Stimulated activated naive CD4-positive, alpha-beta T cell treated with Interleukin-2 at 50 U/mL for 16 hours (primary cell): ENCODE data around the gene CLEC11A.

Source experiments
- DNase-seq: peaks from one replicate; lab custom pipeline; 2025; lab: John Stamatoyannopoulos, UW

Gene CLEC11A

DNA sequence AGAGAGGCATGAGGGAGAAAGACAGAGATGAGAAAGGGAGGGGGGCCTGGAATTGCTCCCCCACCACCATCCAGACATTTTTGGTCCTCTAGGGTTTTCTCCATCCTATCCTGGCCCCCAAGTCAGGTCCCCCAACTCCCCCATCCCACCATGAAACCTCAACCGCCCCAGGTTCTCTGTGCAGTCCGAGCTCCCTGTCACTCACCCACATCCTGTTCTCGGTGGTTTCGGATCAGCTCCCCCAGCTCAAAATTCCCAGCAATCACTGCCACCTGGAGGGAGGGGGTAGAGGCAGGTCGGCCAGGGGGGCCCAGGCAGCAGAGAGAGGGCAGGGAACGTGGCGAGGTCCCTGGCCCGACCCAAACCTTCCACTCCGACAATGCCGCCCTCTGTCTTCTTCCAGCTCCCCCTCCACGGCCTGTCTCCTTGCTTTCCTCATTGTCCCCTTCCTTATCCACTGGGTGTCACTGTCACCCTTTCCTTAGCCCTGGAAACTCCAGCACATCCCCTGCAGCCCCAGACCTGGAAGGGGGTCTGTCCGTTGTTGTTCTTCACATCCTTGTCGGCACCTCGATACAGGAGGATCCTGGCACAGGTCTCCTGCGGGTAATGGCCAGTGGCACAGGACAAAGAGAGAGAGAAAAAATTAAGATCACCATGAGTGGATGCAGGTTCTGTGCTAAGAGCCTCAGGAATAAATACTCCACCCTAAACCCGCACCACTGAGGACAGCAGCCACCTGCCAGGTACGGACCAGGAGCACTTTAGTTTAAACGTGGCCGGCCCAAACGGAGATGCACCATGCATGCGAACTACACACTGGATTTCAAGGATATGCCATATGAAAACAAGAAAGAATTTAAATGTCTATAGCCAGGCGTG, 19.0 kb upstream of the CLEC11A start:
- no peak for DNase-seq

DNA sequence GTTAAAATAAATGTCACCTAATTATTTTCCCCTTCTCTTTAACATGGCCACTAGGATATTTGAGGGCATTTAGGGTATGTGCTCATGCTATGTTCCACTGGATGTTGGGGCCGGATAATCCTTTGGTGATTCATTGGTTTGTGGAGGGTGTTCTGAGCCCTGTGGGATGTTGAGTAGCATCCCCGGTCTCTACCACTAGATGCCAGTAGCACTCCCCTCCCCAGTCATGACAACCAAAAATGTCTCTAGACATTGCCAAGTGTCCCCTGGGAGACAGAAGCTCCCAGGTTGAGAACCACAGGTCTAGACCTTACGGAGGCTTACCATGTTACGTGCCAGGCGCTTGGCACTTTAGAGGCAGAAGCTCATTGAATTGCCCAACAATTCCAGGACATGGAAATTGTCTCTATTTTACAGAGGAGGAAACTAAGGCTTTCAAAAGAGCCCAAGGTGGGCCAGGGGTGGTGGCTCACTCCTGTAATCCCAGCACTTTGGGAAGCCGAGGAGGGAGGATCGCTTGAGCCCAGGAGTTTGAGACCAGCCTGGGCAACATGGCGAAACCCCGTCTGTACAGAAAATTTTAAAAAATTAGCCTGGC, 17.6 kb upstream of the CLEC11A start:
- no peak for DNase-seq

- DNase-seq: no peak
These were observed 16.8 kb upstream of the CLEC11A start for GRCh38 chr19:50706387-50706786.

GRCh38 chr19:50708179-50708879, 14.8 kb upstream of the CLEC11A start:
- no peak for DNase-seq

- no peak for DNase-seq
These were observed 13.1 kb upstream of the CLEC11A start for GRCh38 chr19:50710094-50710493.

DNA sequence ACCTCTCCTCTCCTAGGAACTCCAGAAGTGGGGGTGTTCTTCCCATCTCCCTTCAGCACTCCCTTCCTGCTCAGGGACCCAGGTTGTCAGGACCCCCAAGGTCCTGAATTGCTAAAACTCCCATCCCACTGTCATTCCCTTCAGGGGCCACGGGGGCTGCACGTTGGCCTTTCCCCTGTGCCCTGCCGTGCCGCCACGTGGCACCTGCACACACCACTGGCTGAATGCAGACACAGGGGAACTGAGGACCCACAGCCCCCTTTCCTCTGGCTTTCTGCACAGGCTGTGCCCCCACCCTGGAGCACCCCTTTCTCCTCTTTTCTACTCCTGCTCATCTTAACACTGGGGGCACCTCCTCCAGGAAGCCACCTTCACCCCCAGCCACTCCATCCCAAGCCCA, 12.6 kb upstream of the CLEC11A start:
- DNase-seq: no peak

- DNase-seq: no peak
These were observed 12.0 kb upstream of the CLEC11A start for GRCh38 chr19:50711196-50711595.

- DNase-seq: no peak
These were observed 11.4 kb upstream of the CLEC11A start for GRCh38 chr19:50711805-50712204.

DNA sequence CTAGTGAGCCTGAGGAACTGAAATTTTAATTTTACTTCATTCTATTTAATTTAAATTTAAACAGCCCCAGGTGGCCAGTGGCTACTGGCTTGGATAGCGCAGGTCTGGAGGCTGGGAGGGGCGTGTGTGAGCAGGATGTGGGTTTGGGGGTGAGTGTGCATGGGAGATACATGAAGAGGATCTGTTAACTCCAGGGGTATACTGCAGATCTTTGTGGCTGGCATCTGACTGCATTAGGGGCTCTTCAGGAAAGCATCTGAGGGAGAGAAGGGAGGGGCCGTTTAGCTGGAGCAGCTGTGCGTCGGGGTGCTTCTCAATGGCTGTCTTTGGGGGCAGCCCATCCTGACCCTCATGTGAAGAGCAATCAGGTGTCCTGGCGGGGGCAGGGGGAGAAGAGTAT, 10.3 kb upstream of the CLEC11A start:
- DNase-seq: no peak

- DNase-seq: no peak
These were observed 9.5 kb upstream of the CLEC11A start for GRCh38 chr19:50713556-50714236.

DNA sequence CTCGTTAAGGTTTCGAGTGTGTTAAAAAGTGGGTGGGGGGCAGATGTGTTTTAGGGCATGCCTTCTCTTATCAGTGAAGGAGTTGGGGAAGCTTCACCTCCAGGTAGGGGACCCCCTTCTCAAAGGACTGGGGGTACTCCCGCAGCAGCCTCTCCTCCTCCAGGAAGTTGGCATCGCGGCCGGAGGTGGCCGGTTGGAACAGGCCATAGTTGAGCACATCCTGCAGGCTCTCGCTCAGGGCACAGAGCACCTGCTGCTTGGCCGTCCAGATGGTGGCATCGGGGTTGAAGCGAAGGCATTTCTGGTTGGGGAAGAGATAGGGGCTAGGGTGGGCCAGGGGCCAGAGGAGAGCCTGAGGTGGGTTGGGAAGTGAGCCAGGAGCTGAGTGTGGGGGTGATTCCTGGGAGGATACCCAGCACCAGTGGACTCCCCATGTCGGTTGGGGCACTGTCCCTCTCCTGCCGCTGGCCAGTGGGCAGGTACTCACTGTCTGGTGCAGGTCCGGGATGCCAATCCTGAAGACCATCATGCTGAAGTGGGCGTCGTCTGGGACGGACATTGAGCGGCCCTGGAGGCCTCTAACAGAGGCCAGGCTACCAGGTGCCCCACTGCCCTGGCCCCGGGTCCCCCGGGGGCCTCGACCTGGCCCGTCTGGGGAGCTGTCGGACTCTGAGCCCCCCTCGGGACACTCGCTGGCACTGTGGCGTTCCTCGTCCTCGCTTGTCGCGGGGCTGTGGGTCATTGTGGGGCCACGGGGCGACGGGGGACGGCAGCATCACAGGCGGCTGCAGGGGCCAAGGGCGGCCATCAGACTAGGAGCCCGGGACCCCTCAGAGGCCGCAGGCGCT, 6.8 kb upstream of the CLEC11A start:
- no peak for DNase-seq

- no peak for DNase-seq
These were observed 6.0 kb upstream of the CLEC11A start for GRCh38 chr19:50717026-50717723.

DNA sequence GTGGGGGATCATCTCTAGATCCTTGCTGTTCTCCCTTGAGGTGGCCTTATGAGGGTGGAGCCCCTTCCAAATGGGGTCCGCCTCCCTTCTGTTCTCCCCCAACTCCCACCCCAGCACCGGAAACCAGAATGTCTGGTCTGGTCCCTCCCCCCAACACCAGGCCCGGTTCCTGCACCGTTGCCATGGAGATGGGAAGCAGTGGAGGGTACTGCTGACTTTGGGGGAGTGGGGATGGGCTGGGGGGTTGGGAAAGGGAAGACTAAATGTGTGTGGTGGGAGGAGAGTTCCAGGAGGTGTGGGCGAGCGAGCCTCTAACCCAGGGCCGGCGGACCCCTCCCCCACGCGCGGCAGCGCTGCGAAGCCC, 5.3 kb upstream of the CLEC11A start:
- no peak for DNase-seq

DNA sequence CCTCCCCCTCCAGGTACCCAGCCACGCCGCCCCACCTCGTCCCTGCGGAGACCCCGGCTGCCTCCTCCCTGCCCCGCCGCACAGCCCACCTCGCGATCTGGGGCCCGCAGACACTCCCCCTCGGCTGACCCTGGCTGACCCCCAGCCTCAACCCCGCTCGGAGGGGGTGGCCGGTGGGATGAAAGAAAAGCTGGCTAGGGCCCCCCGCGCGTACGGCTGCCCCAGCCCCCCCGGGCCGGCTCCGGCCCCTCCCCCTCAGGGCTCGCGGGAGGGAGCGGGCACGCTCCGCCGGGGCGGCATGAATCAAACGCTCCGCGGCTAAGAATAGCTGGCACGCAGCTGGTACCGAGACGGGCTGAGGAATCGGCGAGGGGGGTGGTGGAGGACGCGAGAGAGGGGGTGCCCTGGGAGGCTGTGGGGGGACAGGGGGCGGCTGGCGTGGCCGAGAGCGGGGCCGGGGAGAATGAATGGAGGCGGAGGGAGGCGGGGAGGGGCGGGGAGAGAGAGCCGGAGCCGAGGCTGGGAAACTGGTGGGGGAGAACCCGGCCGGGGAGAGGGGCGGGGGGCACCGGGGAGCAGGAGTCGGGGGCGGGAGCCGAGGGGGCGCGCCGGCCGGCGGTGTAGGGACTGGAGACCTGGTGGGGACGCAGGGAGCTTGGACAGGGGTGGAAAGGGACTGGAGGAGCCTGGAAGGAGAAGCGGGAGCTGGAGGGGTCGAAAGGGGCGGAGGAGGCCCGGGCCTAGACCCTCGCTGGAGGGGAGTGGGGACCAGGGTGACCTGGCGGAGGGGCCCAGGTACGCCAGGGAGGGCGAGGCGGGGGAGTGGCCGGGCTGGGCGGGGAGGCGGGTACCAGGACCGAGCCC, 4.7 kb upstream of the CLEC11A start:
- DNase-seq: no peak

DNA sequence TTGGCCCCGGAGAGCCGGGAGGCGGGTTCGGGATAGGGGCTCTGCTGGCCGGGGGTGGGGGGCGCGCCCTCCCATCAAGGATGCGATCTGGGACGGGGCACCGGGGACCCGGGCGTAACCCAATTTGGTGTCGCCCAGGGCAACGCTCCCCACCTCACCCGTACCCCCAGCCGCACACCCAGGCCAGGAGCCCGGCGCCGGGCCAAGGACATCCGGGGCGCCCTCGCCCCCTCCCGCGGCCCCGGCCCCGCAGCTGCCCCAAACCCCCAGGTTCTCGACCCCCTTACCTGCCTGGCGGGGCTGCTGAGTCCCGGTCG, 4.1 kb upstream of the CLEC11A start:
- DNase-seq: no peak

GRCh38 chr19:50719566-50719965, 3.6 kb upstream of the CLEC11A start, which contains the start of gene SHANK1:
TSS of gene SHANK1 (minus strand) at chr19:50719802. CDS start at chr19:50716919, 2,883 bp downstream.
- no peak for DNase-seq

GRCh38 chr19:50720181-50720920, 2.8 kb upstream of the CLEC11A start:
- no peak for DNase-seq

DNA sequence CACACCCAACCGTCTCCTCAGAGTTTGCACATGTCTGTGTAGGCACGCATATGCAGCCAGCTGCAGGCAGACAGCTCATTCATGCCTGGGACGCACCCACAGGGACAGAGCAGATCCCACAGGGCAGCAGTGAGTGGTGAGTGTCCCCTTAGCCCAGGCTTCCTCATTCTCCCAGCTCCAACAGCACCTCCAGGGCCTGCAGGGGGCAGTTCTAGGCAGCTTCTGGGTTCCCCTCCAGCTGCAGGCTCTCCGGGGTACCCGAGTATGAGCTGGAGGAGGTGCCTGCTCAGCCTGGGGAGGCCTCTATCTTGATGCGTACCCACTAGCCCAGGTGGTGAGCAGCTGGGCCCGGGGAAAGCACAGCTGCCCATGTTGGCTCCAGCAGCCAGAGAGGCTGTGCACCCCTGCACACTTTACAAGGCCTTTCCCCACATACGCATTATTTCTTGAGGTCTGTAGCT, 2.2 kb upstream of the CLEC11A start:
- no peak for DNase-seq

DNA sequence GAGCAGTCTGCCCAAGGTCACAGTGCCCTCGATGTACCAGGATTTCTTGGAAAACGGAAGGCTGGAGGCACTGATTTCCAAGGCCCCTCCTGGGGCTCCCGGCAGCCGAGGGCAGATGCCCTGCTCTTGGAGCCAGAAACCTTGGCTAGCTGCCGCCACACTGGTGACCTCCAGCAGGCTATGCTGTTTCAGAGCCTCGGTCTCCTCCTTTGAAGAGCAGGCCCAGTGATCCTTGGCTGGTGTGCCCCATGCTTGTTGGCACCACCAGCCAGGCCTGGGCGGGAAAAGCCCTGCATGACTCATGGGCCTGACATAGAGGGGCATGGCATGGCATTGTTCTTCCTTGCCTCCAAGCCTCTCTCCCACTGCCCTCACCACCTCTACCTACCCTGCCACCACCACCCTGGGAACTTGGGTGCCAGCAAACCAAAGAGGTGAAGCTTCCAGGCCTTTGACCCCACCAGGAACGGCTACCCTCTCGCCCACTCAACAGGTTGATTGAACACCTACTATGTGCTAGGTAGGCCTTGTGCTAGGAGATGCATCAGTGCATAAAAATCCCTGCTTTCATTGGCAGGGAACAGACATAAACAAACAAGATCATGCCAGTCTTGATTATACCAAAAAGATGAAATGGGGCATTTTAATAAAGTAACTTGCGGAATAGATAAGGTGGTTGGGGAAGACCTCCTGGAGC, 1.6 kb upstream of the CLEC11A start:
- DNase-seq: no peak
